Activated naive CD4-positive, alpha-beta T cell treated with anti-CD3 and anti-CD28 coated beads, Interleukin-2, amount 10 ng/mL, durations not matched to agents 7 days and 5 days (primary cell): Measurements from ENCODE around the gene ZNF784.
"Not testable (repeated sequence)": the region's sequence is repeated elsewhere in the genome, so short reads cannot be mapped to it uniquely, and the experiment has no call there.

Experiments used
- CTCF ChIA-PET: fragments of 350-600 bp; sonication (Branson Sonifier 250); formaldehyde crosslinking; loops from one replicate; lab custom pipeline; 2021; ENCODE audit warnings: antibody characterized with exemption; lab: Charles Lee
- DNase-seq: peaks from one replicate; pipeline ENCODE4 v3.0.0-alpha.2; 2020
- H3K27ac Mint-ChIP-seq: one replicate; pipeline ENCODE4 v1.8.0; 2021; ENCODE audit warnings: mild to moderate bottlenecking, moderate library complexity, mixed read lengths
- H3K27me3 Mint-ChIP-seq: one replicate; pipeline ENCODE4 v1.8.0; 2021; ENCODE audit warnings: mild to moderate bottlenecking, mixed read lengths
- H3K36me3 Mint-ChIP-seq: one replicate; pipeline ENCODE4 v1.8.0; 2021; ENCODE audit warnings: mixed read lengths
- H3K4me1 Mint-ChIP-seq: one replicate; pipeline ENCODE4 v1.8.0; 2021; ENCODE audit warnings: mixed read lengths
- H3K4me3 Mint-ChIP-seq: one replicate; pipeline ENCODE4 v1.8.0; 2021; ENCODE audit warnings: mild to moderate bottlenecking, moderate library complexity, mixed read lengths
- H3K9me3 Mint-ChIP-seq: one replicate; pipeline ENCODE4 v1.8.0; 2021; ENCODE audit warnings: mixed read lengths

ZNF784 gene

GRCh38 chr19:55580628-55581144, 43.7 kb downstream of the ZNF784 start, which contains the start of gene ZNF579:
TSS of gene ZNF579 (minus strand) at chr19:55580848. CDS start at chr19:55579639, 1,209 bp downstream.
- peak within 1 kb of the TSS; percentile 79 for H3K4me3 Mint-ChIP-seq
- H3K4me1 Mint-ChIP-seq, result peaks cover 19% of the 10 kb centered on the region
- H3K27me3 Mint-ChIP-seq, result peaks cover 19% of the 10 kb centered on the region
- no peaks in the 10 kb centered on the region for H3K9me3 Mint-ChIP-seq
- H3K27ac Mint-ChIP-seq, result peak within 1 kb of the TSS; percentile 78
- H3K36me3 Mint-ChIP-seq, result peaks cover 9% of the 10 kb centered on the region
- peak; percentile 83 for DNase-seq
- CTCF ChIA-PET, result interaction anchor here (1.1 kb wide), 1 partner anchor 26 kb away, joined by 5 read pairs; no protein-coding TSS in a partner anchor

GRCh38 chr19:55579766-55580621, 44.4 kb downstream of the ZNF784 start:
- CTCF ChIA-PET, result interaction anchor here (1.1 kb wide), 1 partner anchor 27 kb away, joined by 5 read pairs; no protein-coding TSS in a partner anchor
- Mint-ChIP-seq H3K27me3 (peaks cover 13% of the 10 kb centered on the region), H3K4me1 (peaks cover 15% of the 10 kb centered on the region), H3K4me3 (peak overlapping the region; percentile 79), H3K9me3 (no peaks in the 10 kb centered on the region), H3K27ac (peak overlapping the region; percentile 78), H3K36me3 (peaks cover 9% of the 10 kb centered on the region)
- peak; percentile 43 for DNase-seq

- H3K27me3 Mint-ChIP-seq, result peaks cover 5% of the 10 kb centered on the region
- H3K4me1 Mint-ChIP-seq, result peaks cover 15% of the 10 kb centered on the region
- H3K4me3 Mint-ChIP-seq, result peak overlapping the region; percentile 79
- no peak for DNase-seq
- H3K9me3 Mint-ChIP-seq, result no peaks in the 10 kb centered on the region
- peak overlapping the region; percentile 78 for H3K27ac Mint-ChIP-seq
- H3K36me3 Mint-ChIP-seq, result peaks cover 9% of the 10 kb centered on the region
- CTCF ChIA-PET, result no interaction called here
Observed at GRCh38 chr19:55578761-55579747, 45.3 kb downstream of the ZNF784 start.

GRCh38 chr19:55578031-55578760, 46.2 kb downstream of the ZNF784 start:
- CTCF ChIA-PET, result interaction anchor here (0.7 kb wide), 1 partner anchor 54 kb away, joined by 3 read pairs; no protein-coding TSS in a partner anchor
- peaks cover 15% of the 10 kb centered on the region for H3K4me1 Mint-ChIP-seq
- H3K27me3 Mint-ChIP-seq, result peaks cover 5% of the 10 kb centered on the region
- no peak for DNase-seq
- H3K4me3 Mint-ChIP-seq, result no peak overlapping the region
- no peak overlapping the region for H3K27ac Mint-ChIP-seq
- H3K9me3 Mint-ChIP-seq, result no peaks in the 10 kb centered on the region
- H3K36me3 Mint-ChIP-seq, result peaks cover 9% of the 10 kb centered on the region

GRCh38 chr19:55576746-55577145, 47.6 kb downstream of the ZNF784 start:
- DNase-seq, result no peak
- CTCF ChIA-PET, result no interaction called here
- peak overlapping the region; percentile 15 for H3K4me3 Mint-ChIP-seq
- peaks cover 12% of the 10 kb centered on the region for H3K4me1 Mint-ChIP-seq
- peaks cover 9% of the 10 kb centered on the region for H3K27me3 Mint-ChIP-seq
- peaks cover 9% of the 10 kb centered on the region for H3K36me3 Mint-ChIP-seq
- H3K27ac Mint-ChIP-seq, result peak overlapping the region; percentile 46
- H3K9me3 Mint-ChIP-seq, result no peaks in the 10 kb centered on the region

GRCh38 chr19:55573929-55574328, 50.4 kb downstream of the ZNF784 start:
- CTCF ChIA-PET, result interaction anchor here (1.6 kb wide), 1 partner anchor 10 kb away, joined by 3 read pairs; no protein-coding TSS in a partner anchor
- not testable (repeated sequence) for H3K9me3 Mint-ChIP-seq, H3K27ac Mint-ChIP-seq, H3K4me1 Mint-ChIP-seq, DNase-seq, H3K4me3 Mint-ChIP-seq, H3K36me3 Mint-ChIP-seq, H3K27me3 Mint-ChIP-seq
